ENCODE data around the gene ITIH5.
A peak's percentile ranks its signal among the peaks of the same experiment; 100 is the strongest.

ITIH5 gene

GRCh38 chr10:7635408-7636125 is 31.2 kb downstream of the ITIH5 start:
- Histone ChIP-seq H3K4me1 (no peaks in the 10 kb centered on the region), H3K27me3 (peaks cover 4% of the 10 kb centered on the region), H3K36me3 (no peaks in the 10 kb centered on the region), H3K9me3 (no peaks in the 10 kb centered on the region), H3K4me3 (ENCODE audit: low read depth, low read length) (no peak overlapping the region)
- no peak for DNase-seq
- no peak for TF ChIP-seq CTCF (IDR thresholded peaks at IDR 0.05; ENCODE audit: low read depth, low read length)

- no peak for TF ChIP-seq CTCF (IDR thresholded peaks at IDR 0.05; ENCODE audit: low read depth, low read length)
- no peaks in the 10 kb centered on the region for H3K4me1 ChIP-seq
- no peaks in the 10 kb centered on the region for H3K36me3 ChIP-seq
- no peak for DNase-seq
- no peaks in the 10 kb centered on the region for H3K9me3 ChIP-seq
- no peak overlapping the region for H3K4me3 ChIP-seq (ENCODE audit: low read depth, low read length)
- peaks cover 4% of the 10 kb centered on the region for H3K27me3 ChIP-seq
Observed at GRCh38 chr10:7634142-7634894, 32.4 kb downstream of the ITIH5 start.

- Histone ChIP-seq H3K4me3 (ENCODE audit: low read depth, low read length) (no peak overlapping the region), H3K9me3 (no peaks in the 10 kb centered on the region), H3K27me3 (no peaks in the 10 kb centered on the region), H3K4me1 (no peaks in the 10 kb centered on the region), H3K36me3 (no peaks in the 10 kb centered on the region)
- no peak for TF ChIP-seq CTCF (IDR thresholded peaks at IDR 0.05; ENCODE audit: low read depth, low read length)
- DNase-seq: no peak
Observed at GRCh38 chr10:7626283-7626682, 40.5 kb downstream of the ITIH5 start.

- no peak for TF ChIP-seq CTCF (IDR thresholded peaks at IDR 0.05; ENCODE audit: low read depth, low read length)
- DNase-seq: no peak
- Histone ChIP-seq H3K36me3 (no peaks in the 10 kb centered on the region), H3K9me3 (no peaks in the 10 kb centered on the region), H3K27me3 (no peaks in the 10 kb centered on the region), H3K4me1 (no peaks in the 10 kb centered on the region), H3K4me3 (ENCODE audit: low read depth, low read length) (no peak overlapping the region)
Observed at GRCh38 chr10:7625836-7626235, 40.9 kb downstream of the ITIH5 start.

- Histone ChIP-seq H3K4me3 (ENCODE audit: low read depth, low read length) (no peak overlapping the region), H3K4me1 (no peaks in the 10 kb centered on the region), H3K9me3 (no peaks in the 10 kb centered on the region), H3K27me3 (no peaks in the 10 kb centered on the region), H3K36me3 (no peaks in the 10 kb centered on the region)
- DNase-seq: no peak
- no peak for TF ChIP-seq CTCF (IDR thresholded peaks at IDR 0.05; ENCODE audit: low read depth, low read length)
Observed at GRCh38 chr10:7625009-7625408, 41.8 kb downstream of the ITIH5 start.

- DNase-seq: no peak
- H3K36me3 ChIP-seq: no peaks in the 10 kb centered on the region
- H3K27me3 ChIP-seq: no peaks in the 10 kb centered on the region
- H3K4me1 ChIP-seq: no peaks in the 10 kb centered on the region
- H3K9me3 ChIP-seq: no peaks in the 10 kb centered on the region
- TF ChIP-seq CTCF (IDR thresholded peaks at IDR 0.05; ENCODE audit: low read depth, low read length): peak; percentile 21; the same call in 1 of the 2 replicates
- H3K4me3 ChIP-seq (ENCODE audit: low read depth, low read length): no peak overlapping the region
Observed at GRCh38 chr10:7622969-7623368, 43.8 kb downstream of the ITIH5 start.
